Vagina (tissue), 2 donors: ENCODE measurements around the gene ATP11A. TPM values are rescaled to one million over a fixed set of nuclear protein-coding genes. Genes with fewer than 3 reads are reported as not detected.

ENCODE experiments used
- DNase-seq, 2 donors: peaks; one replicate each; pipeline ENCODE4 v3.0.0-alpha.2; 2017; ENCODE audit errors: extremely low spot score in 2 of 2
- H3K27ac ChIP-seq: fragments of 200-600 bp; sonication (generic); one replicate; pipeline ENCODE4 v1.5.1; 2019
- H3K27me3 ChIP-seq: fragments of 200-600 bp; sonication (generic); one replicate; pipeline ENCODE4 v1.5.1; 2019
- H3K36me3 ChIP-seq, 2 donors: fragments of 200-600 bp; sonication (generic); one replicate each; pipeline ENCODE4 v1.5.1; 2017 to 2019
- H3K4me1 ChIP-seq: fragments of 200-600 bp; sonication (generic); one replicate; pipeline ENCODE4 v1.5.1; 2019
- H3K4me3 ChIP-seq, 2 donors: fragments of 200-600 bp; sonication (generic); 1 replicate in 1 of 2; 2 replicates in 1 of 2; pipeline ENCODE4 v1.5.1; 2016 to 2019
- H3K9me3 ChIP-seq: fragments of 200-600 bp; sonication (generic); one replicate; pipeline ENCODE4 v1.5.1; 2019
- CTCF ChIP-seq, 3 experiments: fragments of 450-650 bp in 2 of 3; fragments of 200-600 bp in 1 of 3; sonication (generic) in 1 of 3; IDR thresholded peaks; one replicate each; pipeline ENCODE4 v1.5.1; 2017 to 2019; ENCODE audit warnings: antibody characterized with exemption in 3 of 3, mild to moderate bottlenecking in 2 of 3, moderate library complexity in 2 of 3
- POLR2A ChIP-seq, 2 donors: fragments of 450-650 bp; IDR thresholded peaks; one replicate each; pipeline ENCODE4 v1.6.1; 2017; ENCODE audit warnings: antibody characterized with exemption in 2 of 2, mild to moderate bottlenecking in 2 of 2, moderate library complexity in 2 of 2
- POLR2AphosphoS5 ChIP-seq, 2 donors: sonication (generic); formaldehyde crosslinking; IDR thresholded peaks; one replicate each; pipeline ENCODE4 v1.9.0; 2017; ENCODE audit warnings: antibody characterized with exemption in 2 of 2, mild to moderate bottlenecking in 2 of 2, low read depth in 1 of 2; ENCODE audit not compliant: insufficient read depth in 1 of 2
- intact Hi-C: fragments of 100-400 bp; cut with DNase I; formaldehyde crosslinking; loops from one replicate; pipeline ENCODE4 v1.15.1; 2023
- total RNA-seq: library from RNA; depleted of rRNA; stranded (reverse); fragments of >200 nt; gene quantifications from one replicate; pipeline ENCODE4 v1.2.3, GENCODE V29; 2016

The ATP11A gene
- total RNA-seq, 1 donor from 2014 or later = 33.4 TPM

- peak; percentile 49 to 65 for DNase-seq
- Histone ChIP-seq H3K27ac (no peak overlapping the region), H3K36me3 (no peaks in the 10 kb centered on the region), H3K4me1 (peaks cover 31% of the 10 kb centered on the region), H3K9me3 (no peaks in the 10 kb centered on the region), H3K4me3 (no peak overlapping the region), H3K27me3 (no peaks in the 10 kb centered on the region)
- TF ChIP-seq CTCF (IDR thresholded peaks at IDR 0.05) (no peak), POLR2AphosphoS5 (IDR thresholded peaks at IDR 0.05; ENCODE audit: insufficient read depth in 1 of 2, low read depth in 1 of 2) (no peak), POLR2A (IDR thresholded peaks at IDR 0.05) (no peak)
- intact Hi-C loops = no loop called here
These were observed 91.4 kb downstream of the ATP11A start for GRCh38 chr13:112781287-112781686.

GRCh38 chr13:112781881-112782361, 92.1 kb downstream of the ATP11A start:
- H3K36me3 ChIP-seq = no peaks in the 10 kb centered on the region
- H3K4me1 ChIP-seq = peaks cover 31% of the 10 kb centered on the region
- H3K4me3 ChIP-seq = no peak overlapping the region
- no peaks in the 10 kb centered on the region for H3K27me3 ChIP-seq
- DNase-seq = peak; percentile 70 to 76
- no peaks in the 10 kb centered on the region for H3K9me3 ChIP-seq
- TF ChIP-seq POLR2A (IDR thresholded peaks at IDR 0.05) (no peak), POLR2AphosphoS5 (IDR thresholded peaks at IDR 0.05; ENCODE audit: insufficient read depth in 1 of 2, low read depth in 1 of 2) (no peak), CTCF (IDR thresholded peaks at IDR 0.05) (no peak)
- no peak overlapping the region for H3K27ac ChIP-seq
- intact Hi-C loops = no loop called here

GRCh38 chr13:112782429-112783010, 92.7 kb downstream of the ATP11A start:
- Histone ChIP-seq H3K9me3 (no peaks in the 10 kb centered on the region), H3K36me3 (no peaks in the 10 kb centered on the region), H3K4me3 (no peak overlapping the region), H3K27ac (peak overlapping the region; percentile 49), H3K27me3 (no peaks in the 10 kb centered on the region), H3K4me1 (peaks cover 31% of the 10 kb centered on the region)
- no peak for TF ChIP-seq CTCF (IDR thresholded peaks at IDR 0.05)
- no peak for TF ChIP-seq POLR2A (IDR thresholded peaks at IDR 0.05)
- TF ChIP-seq POLR2AphosphoS5 (IDR thresholded peaks at IDR 0.05; ENCODE audit: insufficient read depth in 1 of 2, low read depth in 1 of 2) = no peak
- DNase-seq = peak; percentile 61 to 75
- intact Hi-C loops = no loop called here

GRCh38 chr13:112783135-112783977, 93.5 kb downstream of the ATP11A start:
- Histone ChIP-seq H3K36me3 (no peaks in the 10 kb centered on the region), H3K9me3 (no peaks in the 10 kb centered on the region), H3K27me3 (no peaks in the 10 kb centered on the region), H3K4me1 (peaks cover 31% of the 10 kb centered on the region), H3K27ac (peak overlapping the region; percentile 49), H3K4me3 (no peak overlapping the region)
- TF ChIP-seq CTCF (IDR thresholded peaks at IDR 0.05) (no peak), POLR2AphosphoS5 (IDR thresholded peaks at IDR 0.05; ENCODE audit: insufficient read depth in 1 of 2, low read depth in 1 of 2) (peak in 1 of 2 donors; percentile 52), POLR2A (IDR thresholded peaks at IDR 0.05) (no peak)
- peak; percentile 84 to 89 for DNase-seq
- intact Hi-C loops = no loop called here
